Measurements from ENCODE around the gene NTRK3.

The NTRK3 gene

DNA sequence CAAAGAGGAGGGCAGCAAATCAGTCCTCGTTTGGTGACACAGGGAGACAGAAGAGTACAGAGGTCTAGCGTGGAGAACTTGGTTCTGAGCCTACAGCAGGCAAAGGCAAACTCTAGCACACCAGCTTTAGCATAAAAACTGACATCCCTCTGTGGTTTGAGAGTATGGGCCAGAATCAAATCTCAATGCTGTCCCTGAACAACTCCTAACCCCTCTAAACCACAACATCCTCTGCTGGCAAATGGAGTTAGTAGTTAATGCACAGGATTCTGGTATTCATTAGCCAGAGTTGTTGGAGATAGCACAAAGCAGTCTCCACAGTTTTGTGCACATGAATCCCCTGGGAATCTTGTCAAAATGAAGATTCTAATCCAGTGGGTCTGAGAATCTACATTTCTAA, 315.8 kb downstream of the NTRK3 start:
- no peaks in the 10 kb centered on the region for H3K9me3 ChIP-seq (ENCODE audit: control insufficient read depth, insufficient read depth, low read length)
- H3K27me3 ChIP-seq (ENCODE audit: control insufficient read depth, low read length), result no peaks in the 10 kb centered on the region
- H3K9me2 ChIP-seq (replicated peaks; ENCODE audit: control insufficient read depth, low read length), result no peaks in the 10 kb centered on the region
- no peak overlapping the region for H3K4me3 ChIP-seq (ENCODE audit: low read length)
- H3K27ac ChIP-seq (ENCODE audit: low read depth, low read length), result no peak overlapping the region
- no peaks in the 10 kb centered on the region for H3F3A ChIP-seq (ENCODE audit: control insufficient read depth, insufficient read depth)
- no peaks in the 10 kb centered on the region for H4K20me1 ChIP-seq (ENCODE audit: control insufficient read depth, insufficient read depth, low read depth, low read length)
- no peaks in the 10 kb centered on the region for H3K36me3 ChIP-seq (ENCODE audit: control insufficient read depth, low read length)
- H3K4me1 ChIP-seq (ENCODE audit: control insufficient read depth, low read length), result no peaks in the 10 kb centered on the region
- no peaks in the 10 kb centered on the region for H3K79me2 ChIP-seq (ENCODE audit: control insufficient read depth, low read length)
- TF ChIP-seq CTCF (IDR thresholded peaks at IDR 0.05; ENCODE audit: low read depth, low read length, poor library complexity, severe bottlenecking), result no peak
- no peak for TF ChIP-seq EZH2phosphoT487 (IDR thresholded peaks at IDR 0.05; ENCODE audit: borderline replicate concordance, low read length)
- H3K4me2 ChIP-seq (ENCODE audit: low read length), result no peak overlapping the region

GRCh38 chr15:87939848-87940457, 316.6 kb downstream of the NTRK3 start:
- Histone ChIP-seq H3F3A (ENCODE audit: control insufficient read depth, insufficient read depth) (no peaks in the 10 kb centered on the region), H3K4me2 (ENCODE audit: low read length) (no peak overlapping the region), H3K36me3 (ENCODE audit: control insufficient read depth, low read length) (no peaks in the 10 kb centered on the region), H3K27me3 (ENCODE audit: control insufficient read depth, low read length) (no peaks in the 10 kb centered on the region), H3K9me3 (ENCODE audit: control insufficient read depth, insufficient read depth, low read length) (no peaks in the 10 kb centered on the region), H3K4me3 (ENCODE audit: low read length) (no peak overlapping the region), H3K27ac (ENCODE audit: low read depth, low read length) (no peak overlapping the region), H3K9me2 (replicated peaks; ENCODE audit: control insufficient read depth, low read length) (no peaks in the 10 kb centered on the region), H3K4me1 (ENCODE audit: control insufficient read depth, low read length) (no peaks in the 10 kb centered on the region), H3K79me2 (ENCODE audit: control insufficient read depth, low read length) (no peaks in the 10 kb centered on the region), H4K20me1 (ENCODE audit: control insufficient read depth, insufficient read depth, low read depth, low read length) (no peaks in the 10 kb centered on the region)
- TF ChIP-seq CTCF (IDR thresholded peaks at IDR 0.05; ENCODE audit: low read depth, low read length, poor library complexity, severe bottlenecking), result no peak
- TF ChIP-seq EZH2phosphoT487 (IDR thresholded peaks at IDR 0.05; ENCODE audit: borderline replicate concordance, low read length), result no peak

DNA sequence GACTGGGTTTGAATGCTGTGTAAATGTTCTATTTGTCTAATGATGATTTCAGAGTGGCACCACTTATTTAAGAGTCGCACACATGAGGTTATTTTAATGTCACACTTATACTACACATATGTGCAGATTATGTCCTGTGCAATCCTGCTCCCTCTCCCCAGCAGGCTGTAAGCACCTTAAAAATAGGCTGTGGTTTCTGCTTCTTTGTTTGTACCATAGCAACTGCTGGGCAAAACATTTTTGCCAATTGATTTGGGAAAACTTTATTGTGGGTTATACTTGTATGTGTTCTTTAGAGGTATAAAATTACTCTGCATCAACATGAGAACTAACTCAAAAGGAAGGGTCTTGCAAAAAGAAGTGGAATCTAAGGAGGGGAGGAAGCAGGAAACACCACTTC, 318.5 kb downstream of the NTRK3 start:
- no peaks in the 10 kb centered on the region for H3K4me1 ChIP-seq (ENCODE audit: control insufficient read depth, low read length)
- H4K20me1 ChIP-seq (ENCODE audit: control insufficient read depth, insufficient read depth, low read depth, low read length), result no peaks in the 10 kb centered on the region
- no peak overlapping the region for H3K27ac ChIP-seq (ENCODE audit: low read depth, low read length)
- H3K27me3 ChIP-seq (ENCODE audit: control insufficient read depth, low read length), result no peaks in the 10 kb centered on the region
- no peak overlapping the region for H3K4me2 ChIP-seq (ENCODE audit: low read length)
- no peaks in the 10 kb centered on the region for H3F3A ChIP-seq (ENCODE audit: control insufficient read depth, insufficient read depth)
- H3K79me2 ChIP-seq (ENCODE audit: control insufficient read depth, low read length), result no peaks in the 10 kb centered on the region
- H3K9me2 ChIP-seq (replicated peaks; ENCODE audit: control insufficient read depth, low read length), result no peaks in the 10 kb centered on the region
- TF ChIP-seq EZH2phosphoT487 (IDR thresholded peaks at IDR 0.05; ENCODE audit: borderline replicate concordance, low read length), result no peak
- TF ChIP-seq CTCF (IDR thresholded peaks at IDR 0.05; ENCODE audit: low read depth, low read length, poor library complexity, severe bottlenecking), result no peak
- H3K9me3 ChIP-seq (ENCODE audit: control insufficient read depth, insufficient read depth, low read length), result no peaks in the 10 kb centered on the region
- H3K36me3 ChIP-seq (ENCODE audit: control insufficient read depth, low read length), result no peaks in the 10 kb centered on the region
- no peak overlapping the region for H3K4me3 ChIP-seq (ENCODE audit: low read length)
